ENCODE measurements around the gene BICRA.

DNA sequence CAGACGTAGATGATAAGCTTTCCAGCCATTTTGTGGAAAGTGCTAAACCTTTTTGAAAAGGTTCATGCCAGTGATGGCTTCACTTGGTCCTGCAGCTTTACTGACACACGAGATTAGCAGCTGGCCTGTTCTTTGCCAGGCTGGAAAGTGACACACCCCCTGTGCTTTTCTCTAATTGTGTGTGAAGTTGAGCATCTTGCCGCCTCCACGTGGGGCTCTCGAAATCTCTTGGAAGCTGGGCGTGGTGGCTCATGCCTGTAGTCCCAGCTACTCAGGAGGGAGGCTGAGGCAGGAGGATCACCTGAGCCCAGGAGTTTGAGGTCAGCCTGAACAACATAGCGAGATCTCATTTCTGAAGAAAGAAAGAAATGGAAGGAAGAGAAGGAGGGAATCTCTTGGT lies 79.0 kb downstream of the BICRA start:
- no peak for TF ChIP-seq CTCF (IDR thresholded peaks at IDR 0.05)
- no peak for TF ChIP-seq EZH2 (IDR thresholded peaks at IDR 0.05)
- no peak for TF ChIP-seq EZH2phosphoT487 (IDR thresholded peaks at IDR 0.05)

Data from neural progenitor cell (in vitro differentiated cells).